Bronchial epithelial cell (primary cell): ENCODE measurements around the gene TLCD4. TPM values are rescaled to one million over a fixed set of nuclear protein-coding genes. Genes with fewer than 3 reads are reported as not detected.

Source experiments
- DNase-seq: peaks from one replicate; pipeline ENCODE4 v3.0.0-alpha.2; 2010; ENCODE audit warnings: low read depth
- FAIRE-seq: peaks from 2 replicates; lab custom pipeline; 2011; peaks lifted over from hg19 to GRCh38; lab: Jason Lieb, UNC
- H3K27me3 ChIP-seq: 2 replicates; pipeline ENCODE4 v1.5.1; 2011; ENCODE audit warnings: low read length; ENCODE audit not compliant: control insufficient read depth, insufficient read depth
- H3K36me3 ChIP-seq: 2 replicates; pipeline ENCODE4 v1.5.1; 2011; ENCODE audit warnings: low read length; ENCODE audit not compliant: control insufficient read depth, insufficient read depth
- H3K4me3 ChIP-seq: 2 replicates; pipeline ENCODE4 v1.5.1; 2011; ENCODE audit warnings: mild to moderate bottlenecking, low read depth, low read length, control low read depth
- CTCF ChIP-seq: IDR thresholded peaks from 2 replicates; pipeline ENCODE4 v1.5.1; 2011; ENCODE audit warnings: mild to moderate bottlenecking, moderate library complexity, low read length, control low read depth, inconsistent platforms; ENCODE audit not compliant: insufficient read depth, severe bottlenecking
- total RNA-seq: library from RNA; depleted of rRNA; stranded (reverse); fragments of >200 nt; gene quantifications from 2 replicates; pipeline ENCODE4 v1.2.1, GENCODE V29; 2014

TLCD4 gene
- total RNA-seq, 1 donor from 2014 or later = 0.53 TPM

- DNase-seq (no peak), FAIRE-seq (no peak)
- TF ChIP-seq CTCF = no peak
- Histone ChIP-seq H3K27me3 (no peaks in the 10 kb centered on the region), H3K36me3 (no peaks in the 10 kb centered on the region), H3K4me3 (no peak overlapping the region)
Observed at GRCh38 chr1:95127380-95127779, 10.2 kb downstream of the TLCD4 start.

GRCh38 chr1:95132762-95133161, 15.6 kb downstream of the TLCD4 start:
- H3K36me3 ChIP-seq = no peaks in the 10 kb centered on the region
- TF ChIP-seq CTCF = no peak
- FAIRE-seq = no peak

GRCh38 chr1:95133687-95134086, 16.5 kb downstream of the TLCD4 start:
- no peaks in the 10 kb centered on the region for H3K36me3 ChIP-seq
- TF ChIP-seq CTCF = no peak
- DNase-seq = no peak
- no peak overlapping the region for H3K4me3 ChIP-seq
- no peak for FAIRE-seq
- H3K27me3 ChIP-seq = no peaks in the 10 kb centered on the region

More at GRCh38 chr1:95132762-95133161, 15.6 kb downstream of the TLCD4 start:
- no peaks in the 10 kb centered on the region for H3K27me3 ChIP-seq
- no peak for DNase-seq
- no peak overlapping the region for H3K4me3 ChIP-seq

- no peak for TF ChIP-seq CTCF
- Histone ChIP-seq H3K36me3 (no peaks in the 10 kb centered on the region), H3K4me3 (no peak overlapping the region), H3K27me3 (no peaks in the 10 kb centered on the region)
- FAIRE-seq (no peak), DNase-seq (peak; percentile 31)
Observed at GRCh38 chr1:95138223-95138622, 21.1 kb downstream of the TLCD4 start.

GRCh38 chr1:95139039-95139438, 21.9 kb downstream of the TLCD4 start:
- FAIRE-seq (no peak), DNase-seq (peak; percentile 56)
- no peak for TF ChIP-seq CTCF
- H3K4me3 ChIP-seq = no peak overlapping the region
- no peaks in the 10 kb centered on the region for H3K36me3 ChIP-seq
- no peaks in the 10 kb centered on the region for H3K27me3 ChIP-seq

GRCh38 chr1:95140791-95141190, 23.6 kb downstream of the TLCD4 start:
- no peak for DNase-seq
- Histone ChIP-seq H3K4me3 (no peak overlapping the region), H3K27me3 (no peaks in the 10 kb centered on the region), H3K36me3 (no peaks in the 10 kb centered on the region)
- no peak for FAIRE-seq
- no peak for TF ChIP-seq CTCF
